GM19043 (cell line): ENCODE data around the gene LRRC51.

Source experiments
- ATAC-seq: cut with Tn5 transposase; IDR thresholded peaks from one replicate; pipeline ENCODE4 v1.9.1; 2021; ENCODE audit warnings: low read depth; ENCODE audit not compliant: unreplicated experiment

Gene LRRC51

GRCh38 chr11:72069787-72070251 lies 10.8 kb upstream of the LRRC51 start:
- no peak for ATAC-seq

GRCh38 chr11:72070491-72070890 lies 10.2 kb upstream of the LRRC51 start:
- no peak for ATAC-seq

GRCh38 chr11:72072348-72072747 lies 8.3 kb upstream of the LRRC51 start:
- no peak for ATAC-seq

- no peak for ATAC-seq
Observed at GRCh38 chr11:72075109-72075508, 5.5 kb upstream of the LRRC51 start.

- ATAC-seq: no peak
Observed at GRCh38 chr11:72075756-72076155, 4.9 kb upstream of the LRRC51 start.

GRCh38 chr11:72078477-72078876 lies 2.2 kb upstream of the LRRC51 start:
- no peak for ATAC-seq

- no peak for ATAC-seq
Observed at GRCh38 chr11:72079819-72080325, 778 bp upstream of the LRRC51 start.

GRCh38 chr11:72081184-72081644 lies 564 bp downstream of the LRRC51 start:
- ATAC-seq: no peak

- no peak for ATAC-seq
Observed at GRCh38 chr11:72081821-72082453, 1.3 kb downstream of the LRRC51 start.

- no peak for ATAC-seq
Observed at GRCh38 chr11:72083414-72083813, 2.8 kb downstream of the LRRC51 start.

- no peak for ATAC-seq
Observed at GRCh38 chr11:72084076-72084475, 3.4 kb downstream of the LRRC51 start.

GRCh38 chr11:72084965-72085364 lies 4.3 kb downstream of the LRRC51 start:
- no peak for ATAC-seq

GRCh38 chr11:72085621-72086351 lies 5.1 kb downstream of the LRRC51 start:
- ATAC-seq: no peak

- no peak for ATAC-seq
Observed at GRCh38 chr11:72088076-72088808, 7.6 kb downstream of the LRRC51 start.

GRCh38 chr11:72091292-72091691 lies 10.6 kb downstream of the LRRC51 start:
- no peak for ATAC-seq

- no peak for ATAC-seq
Observed at GRCh38 chr11:72098741-72099140, 18.1 kb downstream of the LRRC51 start.

GRCh38 chr11:72100009-72100408 lies 19.4 kb downstream of the LRRC51 start:
- ATAC-seq: no peak

GRCh38 chr11:72100462-72100861 lies 19.8 kb downstream of the LRRC51 start:
- ATAC-seq: no peak

GRCh38 chr11:72102162-72102561 lies 21.5 kb downstream of the LRRC51 start:
- ATAC-seq: no peak

GRCh38 chr11:72102631-72102945 lies 21.9 kb downstream of the LRRC51 start:
- ATAC-seq: no peak
